ENCODE results near the gene RIPK3.

The RIPK3 gene

GRCh38 chr14:24293525-24293924, 46.3 kb downstream of the RIPK3 start:
- H3K36me3 ChIP-seq (ENCODE audit: control insufficient read depth in 1 of 2, insufficient read depth in 2 of 2, low read length in 2 of 2) = peaks cover 40 to 54% of the 10 kb centered on the region in 2 donors
- no peaks in the 10 kb centered on the region for H3K9me3 ChIP-seq (ENCODE audit: control insufficient read depth in 1 of 2, low read length in 2 of 2)
- peaks cover 16 to 17% of the 10 kb centered on the region in 2 donors for H3K4me1 ChIP-seq (ENCODE audit: control insufficient read depth in 1 of 2, insufficient read depth in 2 of 2, low read length in 2 of 2)
- H3K27ac ChIP-seq (ENCODE audit: low read depth, low read length) = no peak overlapping the region
- H3K9ac ChIP-seq (ENCODE audit: low read depth in 1 of 2, low read length in 2 of 2) = no peak overlapping the region
- no peaks in the 10 kb centered on the region for H3K27me3 ChIP-seq (ENCODE audit: control insufficient read depth in 1 of 2, insufficient read depth in 2 of 2, low read length in 2 of 2)
- no peak overlapping the region for H3K4me3 ChIP-seq (ENCODE audit: low read depth in 1 of 2, low read length in 2 of 2)

DNA sequence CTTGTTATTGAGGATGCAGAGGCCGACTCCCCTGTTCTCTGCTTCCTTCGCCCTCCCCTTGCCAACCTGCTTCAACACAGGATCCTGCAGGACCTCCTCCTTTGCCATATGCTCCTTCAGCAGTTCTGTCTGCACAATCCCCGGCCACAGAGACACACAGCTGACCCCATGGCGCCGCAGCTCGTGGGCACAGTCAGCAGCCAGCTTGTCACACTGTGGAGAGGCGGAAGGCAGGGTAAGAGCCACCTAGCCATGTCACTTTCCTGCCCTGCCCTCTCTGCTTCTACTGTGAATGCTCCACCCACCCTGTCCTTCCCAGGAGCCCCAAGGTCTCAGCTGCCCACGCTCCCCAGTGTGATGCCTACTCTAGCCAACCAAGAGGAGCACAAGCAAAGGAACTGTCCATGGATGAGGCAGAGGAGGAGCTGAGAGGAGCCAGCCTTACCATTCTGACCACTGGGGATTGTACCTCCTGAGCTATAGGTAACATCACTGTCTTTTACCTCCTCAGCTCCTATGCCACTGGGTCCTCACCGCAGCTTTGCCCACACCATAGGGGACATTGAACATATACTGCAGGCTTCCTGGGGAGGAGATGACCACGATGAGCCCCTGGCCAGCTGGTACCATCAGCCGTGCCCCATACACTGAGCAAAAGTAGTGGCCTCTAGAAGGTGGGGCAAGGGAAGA, 47.5 kb downstream of the RIPK3 start:
- Histone ChIP-seq H3K9me3 (ENCODE audit: control insufficient read depth in 1 of 2, low read length in 2 of 2) (no peaks in the 10 kb centered on the region), H3K4me1 (ENCODE audit: control insufficient read depth in 1 of 2, insufficient read depth in 2 of 2, low read length in 2 of 2) (peaks cover 7 to 9% of the 10 kb centered on the region in 2 donors), H3K27me3 (ENCODE audit: control insufficient read depth in 1 of 2, insufficient read depth in 2 of 2, low read length in 2 of 2) (no peaks in the 10 kb centered on the region), H3K27ac (ENCODE audit: low read depth, low read length) (no peak overlapping the region), H3K9ac (ENCODE audit: low read depth in 1 of 2, low read length in 2 of 2) (no peak overlapping the region), H3K36me3 (ENCODE audit: control insufficient read depth in 1 of 2, insufficient read depth in 2 of 2, low read length in 2 of 2) (peaks cover 40 to 54% of the 10 kb centered on the region in 2 donors), H3K4me3 (ENCODE audit: low read depth in 1 of 2, low read length in 2 of 2) (no peak overlapping the region)

DNA sequence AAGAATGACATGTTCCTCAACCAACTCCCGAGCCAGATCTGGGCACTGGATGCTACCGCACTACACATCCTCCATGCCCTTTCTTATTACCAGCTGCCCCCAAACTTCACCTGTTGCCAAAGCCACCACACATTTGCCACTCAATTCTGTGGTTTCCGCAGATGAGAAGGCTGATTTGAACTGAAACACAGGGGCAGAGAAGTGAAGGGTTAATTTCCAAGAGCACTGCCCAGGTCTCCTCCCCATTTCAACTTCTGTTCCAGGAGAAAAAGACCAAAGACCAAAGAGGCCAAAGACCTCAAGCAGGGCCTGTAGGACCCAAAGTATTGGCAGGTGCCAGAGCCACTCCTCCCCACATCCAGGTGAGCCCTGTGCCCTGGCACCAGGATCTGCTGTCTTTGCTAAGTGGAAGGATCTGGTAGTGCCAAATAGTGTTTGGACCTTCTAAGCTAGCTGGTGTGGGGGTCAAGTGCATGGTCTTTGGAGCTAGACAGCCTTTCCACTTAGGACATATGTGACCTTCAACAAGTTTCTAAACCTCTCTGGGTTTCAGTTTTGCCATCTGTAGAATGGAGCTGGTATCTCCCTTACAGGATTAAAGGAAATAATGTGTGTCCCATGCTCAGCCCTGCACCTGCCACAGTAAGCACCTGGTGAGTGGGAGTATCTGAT, 48.2 kb downstream of the RIPK3 start:
- Histone ChIP-seq H3K4me1 (ENCODE audit: control insufficient read depth in 1 of 2, insufficient read depth in 2 of 2, low read length in 2 of 2) (peaks cover under 1 to 2% of the 10 kb centered on the region in 2 donors), H3K9me3 (ENCODE audit: control insufficient read depth in 1 of 2, low read length in 2 of 2) (no peaks in the 10 kb centered on the region), H3K36me3 (ENCODE audit: control insufficient read depth in 1 of 2, insufficient read depth in 2 of 2, low read length in 2 of 2) (peaks cover 38 to 51% of the 10 kb centered on the region in 2 donors), H3K9ac (ENCODE audit: low read depth in 1 of 2, low read length in 2 of 2) (no peak overlapping the region), H3K27ac (ENCODE audit: low read depth, low read length) (no peak overlapping the region), H3K27me3 (ENCODE audit: control insufficient read depth in 1 of 2, insufficient read depth in 2 of 2, low read length in 2 of 2) (no peaks in the 10 kb centered on the region), H3K4me3 (ENCODE audit: low read depth in 1 of 2, low read length in 2 of 2) (no peak overlapping the region)

DNA sequence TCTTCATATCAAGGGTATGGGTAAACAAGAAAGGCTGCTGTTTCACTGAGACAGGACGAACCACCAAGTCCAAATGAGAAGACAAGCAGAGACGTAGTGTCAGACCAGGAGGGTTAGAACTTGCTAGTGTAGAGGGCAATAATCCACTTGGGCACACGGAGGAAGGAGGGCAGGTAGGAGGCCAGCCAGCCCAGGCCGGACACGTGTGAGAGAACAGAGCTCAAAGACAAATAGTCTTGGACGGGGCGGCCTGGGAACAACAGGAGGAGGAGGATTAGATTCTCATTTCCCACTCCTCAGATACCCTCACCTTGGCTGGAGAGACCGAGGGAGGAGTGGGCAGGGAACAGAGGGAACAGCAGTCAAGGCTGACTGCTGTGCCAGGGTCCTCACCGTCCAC, 49.0 kb downstream of the RIPK3 start:
- H3K27me3 ChIP-seq (ENCODE audit: control insufficient read depth in 1 of 2, insufficient read depth in 2 of 2, low read length in 2 of 2) = no peaks in the 10 kb centered on the region
- no peak overlapping the region for H3K27ac ChIP-seq (ENCODE audit: low read depth, low read length)
- peaks cover 31 to 43% of the 10 kb centered on the region in 2 donors for H3K36me3 ChIP-seq (ENCODE audit: control insufficient read depth in 1 of 2, insufficient read depth in 2 of 2, low read length in 2 of 2)
- no peaks in the 10 kb centered on the region for H3K9me3 ChIP-seq (ENCODE audit: control insufficient read depth in 1 of 2, low read length in 2 of 2)
- H3K4me1 ChIP-seq (ENCODE audit: control insufficient read depth in 1 of 2, insufficient read depth in 2 of 2, low read length in 2 of 2) = no peaks in the 10 kb centered on the region
- no peak overlapping the region for H3K9ac ChIP-seq (ENCODE audit: low read depth in 1 of 2, low read length in 2 of 2)
- no peak overlapping the region for H3K4me3 ChIP-seq (ENCODE audit: low read depth in 1 of 2, low read length in 2 of 2)

GRCh38 chr14:24289649-24290280, 50.0 kb downstream of the RIPK3 start:
- Histone ChIP-seq H3K4me1 (ENCODE audit: control insufficient read depth in 1 of 2, insufficient read depth in 2 of 2, low read length in 2 of 2) (no peaks in the 10 kb centered on the region), H3K36me3 (ENCODE audit: control insufficient read depth in 1 of 2, insufficient read depth in 2 of 2, low read length in 2 of 2) (peaks cover 27 to 35% of the 10 kb centered on the region in 2 donors), H3K27me3 (ENCODE audit: control insufficient read depth in 1 of 2, insufficient read depth in 2 of 2, low read length in 2 of 2) (no peaks in the 10 kb centered on the region), H3K4me3 (ENCODE audit: low read depth in 1 of 2, low read length in 2 of 2) (no peak overlapping the region), H3K9me3 (ENCODE audit: control insufficient read depth in 1 of 2, low read length in 2 of 2) (no peaks in the 10 kb centered on the region), H3K9ac (ENCODE audit: low read depth in 1 of 2, low read length in 2 of 2) (no peak overlapping the region), H3K27ac (ENCODE audit: low read depth, low read length) (no peak overlapping the region)

DNA sequence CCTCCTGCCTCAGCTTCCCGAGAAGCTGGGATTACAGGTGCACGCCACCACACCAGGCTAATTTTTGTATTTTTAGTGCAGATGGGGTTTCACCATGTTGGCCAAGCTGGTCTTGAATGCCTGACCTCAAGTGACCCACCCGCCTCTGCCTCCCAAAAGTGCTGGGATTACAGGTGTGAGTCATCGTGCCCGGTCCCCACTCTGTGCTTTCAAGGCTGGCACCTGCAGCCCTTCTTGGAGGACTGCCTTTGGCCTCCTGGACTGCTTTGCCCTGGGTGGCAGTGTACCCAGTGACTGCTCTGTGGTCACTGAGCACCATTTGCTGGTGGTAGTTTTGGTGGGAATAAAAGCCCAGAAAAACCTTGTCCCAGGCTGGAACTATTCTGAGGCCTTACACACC, 52.8 kb downstream of the RIPK3 start:
- Histone ChIP-seq H3K27ac (ENCODE audit: low read depth, low read length) (no peak overlapping the region), H3K4me1 (ENCODE audit: control insufficient read depth in 1 of 2, insufficient read depth in 2 of 2, low read length in 2 of 2) (no peaks in the 10 kb centered on the region), H3K9ac (ENCODE audit: low read depth in 1 of 2, low read length in 2 of 2) (no peak overlapping the region), H3K9me3 (ENCODE audit: control insufficient read depth in 1 of 2, low read length in 2 of 2) (no peaks in the 10 kb centered on the region), H3K27me3 (ENCODE audit: control insufficient read depth in 1 of 2, insufficient read depth in 2 of 2, low read length in 2 of 2) (no peaks in the 10 kb centered on the region), H3K36me3 (ENCODE audit: control insufficient read depth in 1 of 2, insufficient read depth in 2 of 2, low read length in 2 of 2) (peaks cover 20 to 27% of the 10 kb centered on the region in 2 donors), H3K4me3 (ENCODE audit: low read depth in 1 of 2, low read length in 2 of 2) (no peak overlapping the region)

All from duodenal mucosa (tissue), 2 donors.